DOHH2 (cell line): ENCODE data around the gene CCDC170.

Source experiments
- EZH2phosphoT487 ChIP-seq: fragments of 200-600 bp; sonication (generic); IDR thresholded peaks from 2 replicates; pipeline ENCODE4 v1.6.1; 2017; ENCODE audit warnings: borderline replicate concordance, mild to moderate bottlenecking, antibody characterized with exemption, low read length, moderate library complexity, mixed read lengths
- TF ChIP-seq, protein P1 (sequence below): fragments of 200-600 bp; sonication (generic); IDR thresholded peaks from one replicate; pipeline ENCODE4 v1.5.1; 2014; ENCODE audit warnings: antibody characterized with exemption, mild to moderate bottlenecking, low read depth, low read length; ENCODE audit not compliant: poor library complexity, severe bottlenecking

DNA sequence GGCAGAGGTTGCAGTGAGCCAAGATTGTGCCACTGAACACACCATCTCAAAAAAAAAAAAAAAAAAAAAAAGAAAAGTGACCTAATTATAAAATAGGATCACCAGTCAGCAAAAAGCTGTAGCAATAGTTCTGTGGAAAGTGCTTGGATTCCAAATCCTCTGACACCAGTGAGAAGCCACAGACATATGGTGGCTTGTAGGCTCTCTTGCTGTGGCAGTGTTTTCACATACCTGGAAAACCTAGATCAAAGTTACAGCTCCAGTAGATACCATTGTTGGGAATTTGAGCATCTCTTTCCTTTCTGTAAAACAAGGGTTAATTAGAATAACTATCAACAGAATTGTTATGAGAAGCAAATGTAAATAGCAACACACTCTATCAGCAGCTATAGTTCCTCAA, 4.1 kb downstream of the CCDC170 start:
- TF ChIP-seq, protein P1, sequence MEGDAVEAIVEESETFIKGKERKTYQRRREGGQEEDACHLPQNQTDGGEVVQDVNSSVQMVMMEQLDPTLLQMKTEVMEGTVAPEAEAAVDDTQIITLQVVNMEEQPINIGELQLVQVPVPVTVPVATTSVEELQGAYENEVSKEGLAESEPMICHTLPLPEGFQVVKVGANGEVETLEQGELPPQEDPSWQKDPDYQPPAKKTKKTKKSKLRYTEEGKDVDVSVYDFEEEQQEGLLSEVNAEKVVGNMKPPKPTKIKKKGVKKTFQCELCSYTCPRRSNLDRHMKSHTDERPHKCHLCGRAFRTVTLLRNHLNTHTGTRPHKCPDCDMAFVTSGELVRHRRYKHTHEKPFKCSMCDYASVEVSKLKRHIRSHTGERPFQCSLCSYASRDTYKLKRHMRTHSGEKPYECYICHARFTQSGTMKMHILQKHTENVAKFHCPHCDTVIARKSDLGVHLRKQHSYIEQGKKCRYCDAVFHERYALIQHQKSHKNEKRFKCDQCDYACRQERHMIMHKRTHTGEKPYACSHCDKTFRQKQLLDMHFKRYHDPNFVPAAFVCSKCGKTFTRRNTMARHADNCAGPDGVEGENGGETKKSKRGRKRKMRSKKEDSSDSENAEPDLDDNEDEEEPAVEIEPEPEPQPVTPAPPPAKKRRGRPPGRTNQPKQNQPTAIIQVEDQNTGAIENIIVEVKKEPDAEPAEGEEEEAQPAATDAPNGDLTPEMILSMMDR, result no peak
- TF ChIP-seq EZH2phosphoT487, result no peak
